Neural progenitor cell (in vitro differentiated cells): Measurements from ENCODE around the gene GFAP.

Experiments used
- EZH2 ChIP-seq: fragments of 200-600 bp; sonication (generic); IDR thresholded peaks from 2 replicates; pipeline ENCODE4 v1.6.1; 2017; ENCODE audit warnings: antibody characterized with exemption, mild to moderate bottlenecking, moderate library complexity
- TF ChIP-seq, protein P1 (sequence below): fragments of 200-600 bp; sonication (generic); IDR thresholded peaks from 2 replicates; pipeline ENCODE4 v1.5.1; 2017; ENCODE audit warnings: antibody characterized with exemption, mild to moderate bottlenecking

DNA sequence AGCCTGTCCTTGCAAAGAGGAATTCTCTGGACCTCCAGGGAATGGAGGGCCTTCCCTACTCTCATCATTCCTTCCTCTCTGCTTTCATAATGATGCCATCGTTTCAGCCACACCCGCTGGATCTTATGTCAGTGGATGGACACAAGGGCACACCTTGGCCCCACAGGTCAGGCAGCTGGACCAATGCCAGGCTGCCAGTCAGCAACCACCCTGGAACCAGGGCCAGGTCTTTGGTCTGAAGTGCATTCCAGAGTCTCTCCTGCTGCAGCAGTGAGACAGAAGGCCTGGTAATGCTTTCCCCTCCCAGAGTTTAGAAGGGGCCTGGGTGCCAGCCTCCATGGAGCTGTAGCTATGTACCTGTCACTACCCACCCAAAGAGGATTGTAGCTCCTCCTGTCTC lies 45.4 kb upstream of the GFAP start:
- TF ChIP-seq, protein P1, sequence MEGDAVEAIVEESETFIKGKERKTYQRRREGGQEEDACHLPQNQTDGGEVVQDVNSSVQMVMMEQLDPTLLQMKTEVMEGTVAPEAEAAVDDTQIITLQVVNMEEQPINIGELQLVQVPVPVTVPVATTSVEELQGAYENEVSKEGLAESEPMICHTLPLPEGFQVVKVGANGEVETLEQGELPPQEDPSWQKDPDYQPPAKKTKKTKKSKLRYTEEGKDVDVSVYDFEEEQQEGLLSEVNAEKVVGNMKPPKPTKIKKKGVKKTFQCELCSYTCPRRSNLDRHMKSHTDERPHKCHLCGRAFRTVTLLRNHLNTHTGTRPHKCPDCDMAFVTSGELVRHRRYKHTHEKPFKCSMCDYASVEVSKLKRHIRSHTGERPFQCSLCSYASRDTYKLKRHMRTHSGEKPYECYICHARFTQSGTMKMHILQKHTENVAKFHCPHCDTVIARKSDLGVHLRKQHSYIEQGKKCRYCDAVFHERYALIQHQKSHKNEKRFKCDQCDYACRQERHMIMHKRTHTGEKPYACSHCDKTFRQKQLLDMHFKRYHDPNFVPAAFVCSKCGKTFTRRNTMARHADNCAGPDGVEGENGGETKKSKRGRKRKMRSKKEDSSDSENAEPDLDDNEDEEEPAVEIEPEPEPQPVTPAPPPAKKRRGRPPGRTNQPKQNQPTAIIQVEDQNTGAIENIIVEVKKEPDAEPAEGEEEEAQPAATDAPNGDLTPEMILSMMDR: no peak
- no peak for TF ChIP-seq EZH2
